Muscle of arm (tissue), 12 donors: Measurements from ENCODE around the gene FXN. TPM values are rescaled to one million over a fixed set of nuclear protein-coding genes. Genes with fewer than 3 reads are reported as not detected.

ENCODE experiments used
- DNase-seq: peaks from one replicate; pipeline ENCODE4 v3.0.0-alpha.2; 2013
- polyA plus RNA-seq, 12 donors: library from polyadenylated mRNA; unstranded; fragments of 120-200 nt; gene quantifications; one replicate each; pipeline ENCODE4 v1.2.1, GENCODE V29; 2013; ENCODE audit not compliant: insufficient read length in 12 of 12

Gene FXN
- polyA plus RNA-seq, 12 donors, result 12.1 to 16.0 (median 12.8) TPM; not detected in 1

DNA sequence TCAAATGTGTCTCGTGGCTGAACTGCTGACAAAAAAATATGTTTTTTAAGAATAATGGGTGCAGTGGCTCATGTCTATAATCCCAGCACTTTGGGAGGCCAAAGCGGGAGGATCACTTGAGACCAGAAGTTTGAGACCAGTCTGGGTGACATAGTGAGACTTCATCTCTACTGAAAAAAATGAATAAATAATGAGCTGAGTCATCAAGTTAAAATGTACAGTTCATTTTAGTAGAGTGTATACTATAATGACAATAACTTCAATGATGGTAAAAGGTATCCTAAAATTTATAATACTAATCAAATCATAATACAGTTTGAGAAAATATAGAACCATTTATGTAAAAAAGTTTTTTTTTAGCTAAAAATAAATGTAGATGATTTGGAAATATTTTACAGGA is 100.6 kb downstream of the FXN start:
- DNase-seq, result no peak

DNA sequence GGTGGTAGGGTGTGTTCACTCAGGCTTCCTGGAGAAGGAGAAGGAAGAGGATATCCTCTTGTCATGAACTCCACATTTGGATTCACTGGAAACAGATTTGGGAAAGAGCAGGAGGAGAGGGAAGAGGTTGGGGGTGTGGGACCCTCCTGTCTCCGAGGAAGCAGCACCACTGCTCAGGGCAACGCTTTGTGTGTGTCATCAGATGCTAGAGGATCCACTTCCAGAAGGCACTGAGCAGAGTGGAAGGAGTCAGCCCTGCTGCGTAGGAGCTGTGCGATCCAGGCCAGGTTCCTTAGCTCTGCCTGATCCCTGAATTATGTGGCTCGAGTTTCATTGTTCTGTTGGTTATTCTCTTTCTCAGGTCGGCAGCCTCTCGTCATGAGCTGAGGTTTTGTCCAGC is 101.2 kb downstream of the FXN start:
- DNase-seq, result no peak

DNA sequence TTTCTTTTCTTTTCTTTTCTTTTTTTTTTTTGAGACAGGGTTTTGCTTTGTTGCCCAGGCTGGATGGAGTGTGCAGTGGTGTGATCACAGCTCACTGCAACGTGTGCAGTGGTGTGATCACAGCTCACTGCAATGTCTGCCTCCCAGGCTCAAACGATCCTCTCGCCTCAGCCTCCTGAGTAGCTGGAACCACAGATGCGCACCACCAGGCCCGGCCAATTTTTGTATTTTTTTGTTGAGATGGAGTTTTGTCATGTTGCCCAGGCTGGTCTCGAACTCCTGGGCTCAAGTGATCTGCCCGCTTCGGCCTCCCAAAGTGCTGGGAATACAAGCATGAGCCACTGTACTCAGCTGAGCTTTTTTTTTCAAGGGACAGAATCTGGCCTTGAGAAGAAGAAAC is 101.8 kb downstream of the FXN start:
- no peak for DNase-seq

DNA sequence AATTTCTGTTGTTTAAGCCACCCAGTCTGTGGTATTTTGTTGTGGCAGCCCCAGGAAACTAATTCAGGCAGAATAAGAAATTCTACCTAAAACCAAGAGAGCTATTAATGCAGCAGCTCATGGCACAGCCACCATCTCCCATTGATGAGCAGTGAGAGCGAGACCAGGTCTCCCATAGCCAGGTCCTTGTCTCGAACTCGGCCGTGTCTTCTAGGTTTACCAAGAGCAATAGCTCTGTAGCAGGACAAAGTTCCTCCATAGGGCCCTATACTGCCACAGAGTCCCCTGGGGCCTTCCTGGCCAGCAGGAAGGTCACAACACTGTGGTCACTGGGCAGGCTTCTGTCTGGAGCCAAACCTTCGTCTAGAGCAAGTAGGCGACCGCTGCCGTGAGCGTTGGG is 104.0 kb downstream of the FXN start:
- no peak for DNase-seq

DNA sequence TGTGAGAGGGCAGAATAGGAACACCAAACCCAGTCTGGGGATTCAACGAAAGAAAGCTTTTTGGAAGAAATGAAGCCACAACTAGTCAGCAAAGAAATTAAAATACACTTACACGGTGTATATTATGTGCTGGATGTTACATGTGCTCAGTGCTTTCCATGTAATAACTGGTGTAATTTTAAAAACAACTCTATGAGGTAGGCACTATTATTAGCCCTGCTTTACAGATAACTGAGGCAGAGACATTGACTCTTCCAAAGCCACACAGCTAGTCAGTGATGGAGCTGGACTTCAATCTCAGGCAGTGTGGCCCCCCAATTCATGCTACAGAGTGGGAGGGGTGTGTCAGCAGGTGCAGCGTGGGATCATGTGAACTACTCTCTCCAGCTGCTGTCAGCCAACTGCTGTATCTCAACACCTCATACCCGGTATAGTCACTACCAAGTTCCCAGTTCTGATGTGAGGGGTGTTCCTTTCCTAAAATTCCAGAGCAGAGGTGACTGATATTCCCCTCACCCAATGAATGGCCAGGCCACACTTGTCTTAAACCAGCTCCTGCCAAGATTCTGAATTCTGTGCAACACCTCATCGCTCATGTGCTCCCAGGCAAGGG is 104.7 kb downstream of the FXN start:
- DNase-seq, result no peak

DNA sequence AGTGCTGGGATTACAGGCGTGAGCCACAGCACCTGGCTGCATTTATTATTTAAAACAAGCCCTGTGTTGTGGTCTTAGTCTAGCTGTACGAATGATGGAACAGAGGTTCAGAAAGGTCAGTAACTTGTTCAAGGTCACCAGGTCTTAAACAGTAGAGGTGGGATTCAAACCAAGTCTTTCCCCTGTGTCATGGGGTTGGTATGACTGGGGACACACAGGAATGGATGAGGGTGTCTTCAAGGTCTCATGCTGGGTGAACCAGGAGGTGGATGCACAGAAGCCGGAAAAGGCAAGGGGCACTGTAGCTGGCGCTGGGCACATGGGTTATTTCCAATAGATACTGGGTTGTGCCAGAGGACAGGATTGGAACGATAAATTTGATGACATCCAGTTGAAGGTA is 106.3 kb downstream of the FXN start:
- no peak for DNase-seq

DNA sequence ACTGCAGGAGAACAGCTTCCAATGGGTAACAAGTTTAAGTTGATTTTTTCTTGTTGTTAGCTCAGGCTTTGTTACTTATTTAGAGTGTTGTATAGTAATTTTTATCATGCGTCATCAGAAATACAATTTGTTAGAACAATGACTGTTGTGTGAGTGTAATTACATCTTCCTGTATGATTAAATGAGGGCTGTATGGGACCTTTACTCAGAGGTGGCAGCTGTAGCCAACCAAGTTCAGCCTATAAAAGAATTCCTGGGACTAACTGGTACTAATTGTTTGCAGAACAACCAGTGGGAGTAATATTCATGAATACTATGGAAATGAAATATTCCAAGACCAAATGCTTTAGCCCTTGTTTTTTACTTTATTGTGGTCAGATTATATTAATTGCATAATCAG is 107.7 kb downstream of the FXN start:
- DNase-seq, result no peak

DNA sequence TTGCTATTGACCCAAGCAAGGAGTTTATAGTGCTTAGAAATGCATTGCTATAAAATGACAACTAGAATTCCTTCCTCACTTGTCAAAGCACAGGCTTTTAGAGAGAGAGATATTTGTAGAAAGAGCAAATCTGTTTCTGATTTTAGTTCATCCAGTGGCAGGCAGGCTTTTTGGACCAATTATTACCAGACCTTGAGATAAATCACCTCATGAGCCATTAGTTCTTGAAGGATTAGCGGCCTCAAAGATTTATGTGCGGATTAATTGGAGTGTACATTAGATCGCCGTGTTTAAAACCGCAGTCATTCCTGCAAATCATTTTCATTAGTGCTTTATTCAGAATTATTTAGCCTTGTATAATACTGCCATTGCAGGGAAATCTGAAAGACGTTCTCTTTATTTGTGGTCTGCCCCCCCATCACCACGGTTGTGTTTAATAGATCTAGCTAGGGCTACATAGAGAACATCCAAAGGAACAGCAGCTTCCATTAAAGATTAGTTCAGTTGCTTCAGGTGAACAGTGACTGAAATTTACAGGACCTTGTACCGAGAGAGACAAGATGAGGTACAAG is 109.7 kb downstream of the FXN start:
- no peak for DNase-seq

DNA sequence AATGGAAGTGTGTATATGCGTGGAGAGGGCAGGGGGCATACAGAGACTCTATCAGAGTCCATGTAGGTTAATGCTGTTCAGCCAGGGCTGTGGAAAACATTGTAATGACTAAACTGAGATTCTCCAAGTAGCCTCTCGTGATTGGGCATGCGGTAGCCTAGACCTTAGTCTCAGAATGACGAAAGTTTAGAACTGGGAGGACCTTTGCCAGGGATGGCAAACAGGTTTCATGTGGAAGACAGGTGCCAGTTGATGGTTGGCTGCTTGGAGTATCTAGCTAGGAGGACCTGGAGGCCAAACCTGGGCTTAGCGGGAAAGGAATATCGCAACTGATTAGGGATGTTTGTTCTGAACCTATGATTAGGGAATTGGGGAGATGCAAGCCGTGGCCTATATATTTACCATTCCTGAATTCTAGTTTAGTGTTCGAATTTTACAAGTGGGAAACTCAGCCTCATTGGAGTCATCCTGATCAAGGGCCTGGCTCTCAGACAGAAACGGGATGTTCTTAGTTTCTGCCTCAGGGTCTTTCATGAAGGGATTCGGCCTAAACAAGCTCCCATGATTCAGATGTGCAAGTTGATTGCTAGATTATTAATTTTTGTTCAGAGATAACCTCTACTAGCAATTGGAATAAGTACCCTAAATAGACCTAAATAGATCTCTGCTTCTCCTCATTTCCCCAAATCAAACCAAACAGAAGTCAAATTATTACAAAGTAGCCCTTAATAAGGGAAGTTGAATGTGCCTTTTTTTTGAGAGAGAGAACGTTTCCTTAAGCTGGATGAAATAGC is 111.7 kb downstream of the FXN start:
- DNase-seq, result no peak

DNA sequence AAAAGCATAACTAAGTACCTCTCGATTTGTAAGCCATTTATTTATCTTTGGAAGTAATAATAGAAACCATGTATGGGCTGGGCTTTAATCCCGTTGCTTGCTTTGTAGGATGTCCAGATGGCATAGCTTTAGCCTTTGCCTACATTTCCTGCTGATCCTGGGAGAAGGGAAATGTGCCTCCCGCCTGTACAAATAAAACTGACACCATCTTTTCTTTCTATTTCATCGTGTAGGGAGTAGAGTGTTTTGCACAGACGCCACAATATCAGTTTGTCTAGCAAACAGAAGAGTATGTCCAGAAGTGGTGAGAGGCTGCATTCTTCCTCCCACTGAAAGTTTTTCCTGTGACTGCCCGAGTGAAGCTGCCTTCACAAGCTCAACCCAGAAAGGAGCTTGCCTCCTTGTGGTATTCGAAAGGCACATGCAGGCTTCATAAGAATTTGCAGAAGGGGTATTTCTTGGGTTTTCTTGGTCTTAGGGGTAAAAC is 113.8 kb downstream of the FXN start:
- DNase-seq, result no peak

Other genes with a start within 250 kb of the FXN start
- gene PRKACG, start 21.6 kb upstream of the FXN start, polyA plus RNA-seq, result under 1 TPM in 4 of 12 donors, not detected in 8; 0.11 to 0.13 (median 0.12) TPM
- 10 to 100 TPM in 11 of 12 donors, not detected in 1; 10.2 to 45.1 (median 15.6) TPM for gene TJP2, start 138.5 kb downstream of the FXN start, polyA plus RNA-seq